OCI-LY3 (cell line): Measurements from ENCODE around the gene IVNS1ABP.

Experiments used
- H2AFZ ChIP-seq: fragments of 200-600, 300-600 bp; shearing (Covaris generic); 2 replicates; pipeline ENCODE4 v1.6.0; 2014; ENCODE audit warnings: antibody characterized with exemption, low read depth, low read length
- H3K27ac ChIP-seq: fragments of 200-600, 300-600 bp; sonication (generic); 2 replicates; pipeline ENCODE4 v1.5.1; 2014; ENCODE audit warnings: mild to moderate bottlenecking, low read length, moderate library complexity, mixed read lengths
- H3K27me3 ChIP-seq: fragments of 200-600, 300-600 bp; sonication (generic); 2 replicates; pipeline ENCODE4 v1.6.1; 2014; ENCODE audit warnings: low read depth, low read length, mixed read lengths
- H3K36me3 ChIP-seq: fragments of 200-600, 300-600 bp; sonication (generic); replicated peaks from 2 replicates; pipeline ENCODE3; 2014; ENCODE audit warnings: low read depth, low read length, mixed read lengths
- H3K4me1 ChIP-seq: fragments of 300-600, 200-600 bp; sonication (generic); 2 replicates; pipeline ENCODE4 v1.6.1; 2014; ENCODE audit warnings: low read length, mixed read lengths
- H3K4me2 ChIP-seq: fragments of 200-600, 300-600 bp; sonication (generic); 2 replicates; pipeline ENCODE4 v1.6.1; 2014; ENCODE audit warnings: low read length, mixed read lengths
- H3K4me3 ChIP-seq: fragments of 300-600, 200-600 bp; sonication (generic); 2 replicates; pipeline ENCODE4 v1.5.1; 2014; ENCODE audit warnings: antibody characterized with exemption, mild to moderate bottlenecking, low read length, moderate library complexity
- H3K79me2 ChIP-seq: fragments of 300-600, 200-600 bp; shearing (Covaris generic); 2 replicates; pipeline ENCODE4 v1.6.1; 2014; ENCODE audit warnings: mild to moderate bottlenecking, low read length, mixed read lengths
- H3K9ac ChIP-seq: fragments of 300-600, 200-600 bp; shearing (Covaris generic); 2 replicates; pipeline ENCODE4 v1.6.0; 2014; ENCODE audit warnings: mild to moderate bottlenecking, low read length, moderate library complexity
- H3K9me3 ChIP-seq: fragments of 200-600, 300-600 bp; shearing (Covaris generic); 2 replicates; pipeline ENCODE4 v1.6.1; 2014; ENCODE audit warnings: low read length, mixed read lengths; ENCODE audit not compliant: insufficient read depth
- H4K20me1 ChIP-seq: fragments of 200-600, 300-600 bp; sonication (generic); 2 replicates; pipeline ENCODE4 v1.6.1; 2016; ENCODE audit warnings: low read length, mixed read lengths; ENCODE audit not compliant: insufficient read depth
- CTCF ChIP-seq: fragments of 200-600, 300-600 bp; sonication (generic); IDR thresholded peaks from 2 replicates; pipeline ENCODE4 v1.5.1; 2014; ENCODE audit warnings: antibody characterized with exemption, low read length, low read depth
- EZH2phosphoT487 ChIP-seq: fragments of 200-600 bp; shearing (Covaris generic); IDR thresholded peaks from 2 replicates; pipeline ENCODE4 v1.6.1; 2018; ENCODE audit warnings: antibody characterized with exemption, mixed run types, low read depth

The IVNS1ABP gene

GRCh38 chr1:185317886-185318310 lies 855 bp upstream of the IVNS1ABP start:
- H3K36me3 ChIP-seq = peaks cover 51% of the 10 kb centered on the region
- peak overlapping the region; percentile 99 for H3K27ac ChIP-seq
- peaks cover 31% of the 10 kb centered on the region for H4K20me1 ChIP-seq
- no peaks in the 10 kb centered on the region for H3K9me3 ChIP-seq
- H3K4me3 ChIP-seq = peak overlapping the region; percentile 84
- peak overlapping the region; percentile 99 for H3K4me2 ChIP-seq
- peaks cover 42% of the 10 kb centered on the region for H3K4me1 ChIP-seq
- H3K79me2 ChIP-seq = peaks cover 65% of the 10 kb centered on the region
- TF ChIP-seq CTCF = no peak
- TF ChIP-seq EZH2phosphoT487 = no peak
- H2AFZ ChIP-seq = no peak overlapping the region
- H3K9ac ChIP-seq = peak overlapping the region; percentile 99
- H3K27me3 ChIP-seq = no peaks in the 10 kb centered on the region

- peak overlapping the region; percentile 98 for H3K9ac ChIP-seq
- H2AFZ ChIP-seq = no peak overlapping the region
Measured at GRCh38 chr1:185316163-185317033, 645 bp downstream of the IVNS1ABP start.

GRCh38 chr1:185315445-185316071 lies 1.5 kb downstream of the IVNS1ABP start:
- H3K27ac ChIP-seq = peak overlapping the region; percentile 92
- H3K4me1 ChIP-seq = peaks cover 57% of the 10 kb centered on the region
- peaks cover 70% of the 10 kb centered on the region for H3K36me3 ChIP-seq
- peak overlapping the region; percentile 98 for H3K9ac ChIP-seq
- H3K4me3 ChIP-seq = peak overlapping the region; percentile 85
- H3K9me3 ChIP-seq = no peaks in the 10 kb centered on the region
- no peak for TF ChIP-seq EZH2phosphoT487
- TF ChIP-seq CTCF = no peak
- H3K27me3 ChIP-seq = no peaks in the 10 kb centered on the region
- H4K20me1 ChIP-seq = peaks cover 55% of the 10 kb centered on the region
- H3K4me2 ChIP-seq = peak overlapping the region; percentile 70
- no peak overlapping the region for H2AFZ ChIP-seq
- H3K79me2 ChIP-seq = peaks cover 89% of the 10 kb centered on the region

More at GRCh38 chr1:185316163-185317033, 645 bp downstream of the IVNS1ABP start:
- Histone ChIP-seq H3K27me3 (no peaks in the 10 kb centered on the region), H3K4me2 (peak overlapping the region; percentile 70), H3K4me1 (peaks cover 56% of the 10 kb centered on the region), H3K79me2 (peaks cover 80% of the 10 kb centered on the region), H3K27ac (peak overlapping the region; percentile 92), H3K4me3 (peak overlapping the region; percentile 85), H4K20me1 (peaks cover 46% of the 10 kb centered on the region), H3K9me3 (no peaks in the 10 kb centered on the region), H3K36me3 (peaks cover 64% of the 10 kb centered on the region)
- TF ChIP-seq CTCF = no peak
- TF ChIP-seq EZH2phosphoT487 = no peak

GRCh38 chr1:185314411-185314810 lies 2.6 kb downstream of the IVNS1ABP start:
- H3K9ac ChIP-seq = peak overlapping the region; percentile 98
- no peak overlapping the region for H2AFZ ChIP-seq
- H3K36me3 ChIP-seq = peaks cover 71% of the 10 kb centered on the region
- peak overlapping the region; percentile 85 for H3K4me3 ChIP-seq
- H3K4me1 ChIP-seq = peaks cover 53% of the 10 kb centered on the region
- H3K4me2 ChIP-seq = peak overlapping the region; percentile 70
- no peaks in the 10 kb centered on the region for H3K9me3 ChIP-seq
- H3K27ac ChIP-seq = peak overlapping the region; percentile 92
- H3K79me2 ChIP-seq = peaks cover 91% of the 10 kb centered on the region
- no peak for TF ChIP-seq CTCF
- TF ChIP-seq EZH2phosphoT487 = no peak
- peaks cover 66% of the 10 kb centered on the region for H4K20me1 ChIP-seq
- no peaks in the 10 kb centered on the region for H3K27me3 ChIP-seq
